ENCODE results near the gene ENPP6. TPM values are rescaled to one million over a fixed set of nuclear protein-coding genes. Genes with fewer than 3 reads are reported as not detected.

ENPP6 gene
- total RNA-seq, 1 experiment from 2014 or later: not detected

- no peaks in the 10 kb centered on the region for H3K4me1 ChIP-seq (ENCODE audit: insufficient read depth, low read length, poor library complexity, severe bottlenecking)
- no peaks in the 10 kb centered on the region for H3K36me3 ChIP-seq (ENCODE audit: insufficient read depth, low read length, poor library complexity, severe bottlenecking)
- no peaks in the 10 kb centered on the region for H3K9me3 ChIP-seq (ENCODE audit: low read depth, low read length, poor library complexity, severe bottlenecking)
- TF ChIP-seq EZH2 (IDR thresholded peaks at IDR 0.05; ENCODE audit: borderline replicate concordance, low read depth, low read length, poor library complexity, severe bottlenecking) (no peak), CTCF (conservative IDR thresholded peaks at IDR 0.05; ENCODE audit: low read depth, low read length) (no peak)
- BruUV-seq (replicated peaks): no TSS peak
- no peak for DNase-seq (ENCODE audit: low spot score)
- CTCF ChIA-PET: no interaction called here
- POLR2A ChIA-PET (ENCODE audit: low non-redundant PET): no interaction called here
- intact Hi-C loops (cut with micrococcal nuclease; ENCODE audit: unreplicated experiment): no loop called here
- H3K27me3 ChIP-seq (replicated peaks; ENCODE audit: insufficient read depth, low read depth, low read length, poor library complexity): no peaks in the 10 kb centered on the region
- H3K4me3 ChIP-seq (ENCODE audit: low read depth, low read length, poor library complexity, severe bottlenecking): no peak overlapping the region
- H3K27ac ChIP-seq (ENCODE audit: low read depth, low read length, poor library complexity, severe bottlenecking): no peak overlapping the region
Observed at GRCh38 chr4:184115399-184115798, 102.3 kb downstream of the ENPP6 start.

- no peak for DNase-seq (ENCODE audit: low spot score)
- H3K36me3 ChIP-seq (ENCODE audit: insufficient read depth, low read length, poor library complexity, severe bottlenecking): no peaks in the 10 kb centered on the region
- POLR2A ChIA-PET (ENCODE audit: low non-redundant PET): no interaction called here
- CTCF ChIA-PET: no interaction called here
- H3K27ac ChIP-seq (ENCODE audit: low read depth, low read length, poor library complexity, severe bottlenecking): no peak overlapping the region
- H3K27me3 ChIP-seq (replicated peaks; ENCODE audit: insufficient read depth, low read depth, low read length, poor library complexity): no peaks in the 10 kb centered on the region
- H3K9me3 ChIP-seq (ENCODE audit: low read depth, low read length, poor library complexity, severe bottlenecking): no peaks in the 10 kb centered on the region
- intact Hi-C loops (cut with micrococcal nuclease; ENCODE audit: unreplicated experiment): no loop called here
- H3K4me3 ChIP-seq (ENCODE audit: low read depth, low read length, poor library complexity, severe bottlenecking): no peak overlapping the region
- 0 out of 2 replicates have a peak, but pooled peaks have one; percentile 11 for TF ChIP-seq CTCF (conservative IDR thresholded peaks at IDR 0.05; ENCODE audit: low read depth, low read length)
- no peak for TF ChIP-seq EZH2 (IDR thresholded peaks at IDR 0.05; ENCODE audit: borderline replicate concordance, low read depth, low read length, poor library complexity, severe bottlenecking)
- BruUV-seq (replicated peaks): no TSS peak
- no peaks in the 10 kb centered on the region for H3K4me1 ChIP-seq (ENCODE audit: insufficient read depth, low read length, poor library complexity, severe bottlenecking)
Observed at GRCh38 chr4:184114431-184114830, 103.2 kb downstream of the ENPP6 start.

GRCh38 chr4:184112006-184112550 is 105.6 kb downstream of the ENPP6 start:
- Histone ChIP-seq H3K27me3 (replicated peaks; ENCODE audit: insufficient read depth, low read depth, low read length, poor library complexity) (no peaks in the 10 kb centered on the region), H3K4me1 (ENCODE audit: insufficient read depth, low read length, poor library complexity, severe bottlenecking) (no peaks in the 10 kb centered on the region), H3K9me3 (ENCODE audit: low read depth, low read length, poor library complexity, severe bottlenecking) (no peaks in the 10 kb centered on the region), H3K36me3 (ENCODE audit: insufficient read depth, low read length, poor library complexity, severe bottlenecking) (no peaks in the 10 kb centered on the region), H3K27ac (ENCODE audit: low read depth, low read length, poor library complexity, severe bottlenecking) (no peak overlapping the region), H3K4me3 (ENCODE audit: low read depth, low read length, poor library complexity, severe bottlenecking) (no peak overlapping the region)
- no peak for DNase-seq (ENCODE audit: low spot score)
- intact Hi-C loops (cut with micrococcal nuclease; ENCODE audit: unreplicated experiment): no loop called here
- ChIA-PET POLR2A (ENCODE audit: low non-redundant PET) (no interaction called here), CTCF (no interaction called here)
- no TSS peak for BruUV-seq (replicated peaks)
- no peak for TF ChIP-seq EZH2 (IDR thresholded peaks at IDR 0.05; ENCODE audit: borderline replicate concordance, low read depth, low read length, poor library complexity, severe bottlenecking)
- no peak for TF ChIP-seq CTCF (conservative IDR thresholded peaks at IDR 0.05; ENCODE audit: low read depth, low read length)
